Transverse colon (tissue), 4 donors: Measurements from ENCODE around the gene KCTD14.

ENCODE experiments used
- EP300 ChIP-seq: sonication (generic); formaldehyde crosslinking; IDR thresholded peaks from one replicate; pipeline ENCODE4 v1.6.1; 2017; ENCODE audit warnings: antibody characterized with exemption, low read depth
- POLR2A ChIP-seq: fragments of 450-650 bp; IDR thresholded peaks from one replicate; pipeline ENCODE4 v1.6.1; 2016; ENCODE audit warnings: antibody characterized with exemption, mild to moderate bottlenecking, moderate library complexity
- POLR2AphosphoS5 ChIP-seq, 3 donors: sonication (generic); formaldehyde crosslinking; IDR thresholded peaks; one replicate each; pipeline ENCODE4 v1.6.1; 2016; ENCODE audit warnings: antibody characterized with exemption in 3 of 3
- TF ChIP-seq, protein P1 (sequence below), 5 experiments: fragments of 200-600 bp in 3 of 5; fragments of 450-650 bp in 2 of 5; sonication (generic) in 3 of 5; IDR thresholded peaks; 1 replicate in 2 of 5; 2 replicates in 3 of 5; pipeline ENCODE4 v1.5.1; 2016 to 2017; ENCODE audit warnings: antibody characterized with exemption in 5 of 5, inconsistent platforms in 3 of 5, mild to moderate bottlenecking in 2 of 5, moderate library complexity in 1 of 5

- no peak for TF ChIP-seq POLR2A
- TF ChIP-seq, protein P1, sequence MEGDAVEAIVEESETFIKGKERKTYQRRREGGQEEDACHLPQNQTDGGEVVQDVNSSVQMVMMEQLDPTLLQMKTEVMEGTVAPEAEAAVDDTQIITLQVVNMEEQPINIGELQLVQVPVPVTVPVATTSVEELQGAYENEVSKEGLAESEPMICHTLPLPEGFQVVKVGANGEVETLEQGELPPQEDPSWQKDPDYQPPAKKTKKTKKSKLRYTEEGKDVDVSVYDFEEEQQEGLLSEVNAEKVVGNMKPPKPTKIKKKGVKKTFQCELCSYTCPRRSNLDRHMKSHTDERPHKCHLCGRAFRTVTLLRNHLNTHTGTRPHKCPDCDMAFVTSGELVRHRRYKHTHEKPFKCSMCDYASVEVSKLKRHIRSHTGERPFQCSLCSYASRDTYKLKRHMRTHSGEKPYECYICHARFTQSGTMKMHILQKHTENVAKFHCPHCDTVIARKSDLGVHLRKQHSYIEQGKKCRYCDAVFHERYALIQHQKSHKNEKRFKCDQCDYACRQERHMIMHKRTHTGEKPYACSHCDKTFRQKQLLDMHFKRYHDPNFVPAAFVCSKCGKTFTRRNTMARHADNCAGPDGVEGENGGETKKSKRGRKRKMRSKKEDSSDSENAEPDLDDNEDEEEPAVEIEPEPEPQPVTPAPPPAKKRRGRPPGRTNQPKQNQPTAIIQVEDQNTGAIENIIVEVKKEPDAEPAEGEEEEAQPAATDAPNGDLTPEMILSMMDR (IDR thresholded peaks at IDR 0.05) = no peak
- no peak for TF ChIP-seq POLR2AphosphoS5 (IDR thresholded peaks at IDR 0.05)
- no peak for TF ChIP-seq EP300
Observed at GRCh38 chr11:78034623-78035022, 11.5 kb upstream of the KCTD14 start.
